ENCODE results near the gene CD300LF. TPM values are rescaled to one million over a fixed set of nuclear protein-coding genes. Genes with fewer than 3 reads are reported as not detected.

CD300LF gene
- total RNA-seq, 1 donor from 2014 or later = 0.55 TPM

DNA sequence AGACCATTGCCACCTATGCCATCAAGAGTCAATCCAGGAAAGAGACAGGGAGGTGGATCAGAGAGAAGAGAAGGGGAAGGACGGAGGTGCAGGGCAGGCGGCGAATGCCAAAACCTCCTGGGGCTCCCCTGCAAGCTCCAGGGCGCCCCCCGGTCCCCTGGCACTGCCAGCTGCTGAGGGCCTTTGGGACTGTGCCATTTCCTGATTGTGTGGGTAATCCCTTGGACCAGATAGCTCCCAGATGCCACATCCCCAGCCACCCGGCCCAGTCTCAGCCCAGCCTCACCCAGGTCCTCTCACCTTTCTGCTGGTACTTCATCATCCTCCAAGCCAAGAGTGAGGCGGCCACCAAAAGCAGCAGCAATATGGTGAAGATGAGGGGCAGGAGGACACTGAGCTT is 14.7 kb downstream of the CD300LF start:
- intact Hi-C loops (cut with micrococcal nuclease) = no loop called here
- TF ChIP-seq, protein P1, sequence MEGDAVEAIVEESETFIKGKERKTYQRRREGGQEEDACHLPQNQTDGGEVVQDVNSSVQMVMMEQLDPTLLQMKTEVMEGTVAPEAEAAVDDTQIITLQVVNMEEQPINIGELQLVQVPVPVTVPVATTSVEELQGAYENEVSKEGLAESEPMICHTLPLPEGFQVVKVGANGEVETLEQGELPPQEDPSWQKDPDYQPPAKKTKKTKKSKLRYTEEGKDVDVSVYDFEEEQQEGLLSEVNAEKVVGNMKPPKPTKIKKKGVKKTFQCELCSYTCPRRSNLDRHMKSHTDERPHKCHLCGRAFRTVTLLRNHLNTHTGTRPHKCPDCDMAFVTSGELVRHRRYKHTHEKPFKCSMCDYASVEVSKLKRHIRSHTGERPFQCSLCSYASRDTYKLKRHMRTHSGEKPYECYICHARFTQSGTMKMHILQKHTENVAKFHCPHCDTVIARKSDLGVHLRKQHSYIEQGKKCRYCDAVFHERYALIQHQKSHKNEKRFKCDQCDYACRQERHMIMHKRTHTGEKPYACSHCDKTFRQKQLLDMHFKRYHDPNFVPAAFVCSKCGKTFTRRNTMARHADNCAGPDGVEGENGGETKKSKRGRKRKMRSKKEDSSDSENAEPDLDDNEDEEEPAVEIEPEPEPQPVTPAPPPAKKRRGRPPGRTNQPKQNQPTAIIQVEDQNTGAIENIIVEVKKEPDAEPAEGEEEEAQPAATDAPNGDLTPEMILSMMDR (IDR thresholded peaks at IDR 0.05; ENCODE audit: borderline replicate concordance) = no peak
- DNase-seq = no peak
- Histone ChIP-seq H3K9me3 (replicated peaks) (no peaks in the 10 kb centered on the region), H3K4me3 (no peak overlapping the region), H3K27ac (replicated peaks) (no peak overlapping the region), H3K27me3 (ENCODE audit: low read depth) (peaks cover 57% of the 10 kb centered on the region), H3K4me1 (no peaks in the 10 kb centered on the region), H3K36me3 (no peaks in the 10 kb centered on the region)

DNA sequence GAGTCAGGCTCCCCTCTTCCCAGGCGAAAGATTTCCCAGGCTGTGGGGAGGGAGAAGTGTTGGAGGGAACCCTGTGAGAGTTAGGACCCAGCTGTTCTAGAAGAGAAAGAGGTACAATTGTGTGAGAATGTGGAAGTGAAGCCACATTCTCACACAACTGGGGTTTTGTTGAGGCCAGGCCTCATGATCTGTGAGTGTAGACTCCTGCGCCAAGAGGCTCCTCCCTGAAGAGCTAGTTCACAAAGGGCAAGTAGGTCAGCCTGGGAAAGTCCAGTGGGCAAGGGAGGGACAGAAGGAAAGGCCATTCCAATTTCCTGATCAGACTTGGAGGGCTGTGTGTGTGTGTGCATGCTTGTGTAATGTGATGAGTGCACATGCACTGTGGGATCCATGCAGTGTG is 15.2 kb downstream of the CD300LF start:
- Histone ChIP-seq H3K27me3 (ENCODE audit: low read depth) (peaks cover 59% of the 10 kb centered on the region), H3K36me3 (no peaks in the 10 kb centered on the region), H3K9me3 (replicated peaks) (no peaks in the 10 kb centered on the region), H3K27ac (replicated peaks) (no peak overlapping the region), H3K4me1 (no peaks in the 10 kb centered on the region), H3K4me3 (no peak overlapping the region)
- intact Hi-C loops (cut with micrococcal nuclease) = no loop called here
- TF ChIP-seq, protein P1 (IDR thresholded peaks at IDR 0.05; ENCODE audit: borderline replicate concordance) = no peak
- DNase-seq = no peak

DNA sequence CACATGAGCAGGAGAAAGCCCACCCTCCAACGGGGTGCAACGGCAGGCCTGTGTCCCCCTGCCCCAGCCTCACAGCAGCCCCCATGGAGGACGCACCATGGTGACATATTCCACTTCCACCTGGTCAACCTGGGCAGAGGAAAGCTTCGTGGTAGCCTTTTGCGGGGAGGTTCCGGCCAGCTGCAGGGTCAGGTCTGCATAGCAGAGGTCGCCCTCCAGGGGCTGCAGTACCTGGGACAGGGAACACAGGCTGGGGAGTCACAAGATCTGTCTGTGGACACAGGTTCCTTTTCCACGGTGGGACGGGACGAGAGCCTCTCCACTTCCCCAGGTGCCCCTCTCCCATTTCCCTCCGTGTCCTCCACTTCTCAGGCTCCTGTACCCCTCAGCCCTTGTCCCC is 17.1 kb downstream of the CD300LF start:
- Histone ChIP-seq H3K27ac (replicated peaks) (no peak overlapping the region), H3K36me3 (no peaks in the 10 kb centered on the region), H3K27me3 (ENCODE audit: low read depth) (peaks cover 53% of the 10 kb centered on the region), H3K9me3 (replicated peaks) (no peaks in the 10 kb centered on the region), H3K4me3 (no peak overlapping the region), H3K4me1 (no peaks in the 10 kb centered on the region)
- intact Hi-C loops (cut with micrococcal nuclease) = no loop called here
- TF ChIP-seq, protein P1 (IDR thresholded peaks at IDR 0.05; ENCODE audit: borderline replicate concordance) = no peak
- DNase-seq = no peak

DNA sequence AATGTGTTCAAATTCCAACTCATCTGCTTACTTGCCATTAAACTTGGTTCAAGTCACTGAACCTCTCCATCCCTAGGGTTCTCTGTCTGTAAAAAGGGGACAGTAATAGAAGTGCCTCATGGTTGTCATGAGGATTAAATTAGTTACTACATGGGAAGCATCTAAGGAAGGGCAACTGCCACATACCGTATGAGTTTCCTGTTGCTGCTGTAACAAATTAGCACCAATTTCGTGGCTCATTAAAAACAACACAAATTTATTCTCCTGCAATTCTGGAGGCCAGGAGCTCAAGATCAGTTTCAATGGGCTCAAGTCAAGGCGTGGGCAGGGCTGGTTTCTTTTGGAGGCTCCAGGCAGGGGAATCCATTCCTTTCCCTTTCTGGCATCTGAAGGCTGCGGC is 18.6 kb downstream of the CD300LF start:
- no peak for DNase-seq
- Histone ChIP-seq H3K27me3 (ENCODE audit: low read depth) (peaks cover 49% of the 10 kb centered on the region), H3K4me3 (no peak overlapping the region), H3K9me3 (replicated peaks) (no peaks in the 10 kb centered on the region), H3K36me3 (no peaks in the 10 kb centered on the region), H3K27ac (replicated peaks) (no peak overlapping the region), H3K4me1 (no peaks in the 10 kb centered on the region)
- TF ChIP-seq, protein P1 (IDR thresholded peaks at IDR 0.05; ENCODE audit: borderline replicate concordance) = no peak
- intact Hi-C loops (cut with micrococcal nuclease) = no loop called here

DNA sequence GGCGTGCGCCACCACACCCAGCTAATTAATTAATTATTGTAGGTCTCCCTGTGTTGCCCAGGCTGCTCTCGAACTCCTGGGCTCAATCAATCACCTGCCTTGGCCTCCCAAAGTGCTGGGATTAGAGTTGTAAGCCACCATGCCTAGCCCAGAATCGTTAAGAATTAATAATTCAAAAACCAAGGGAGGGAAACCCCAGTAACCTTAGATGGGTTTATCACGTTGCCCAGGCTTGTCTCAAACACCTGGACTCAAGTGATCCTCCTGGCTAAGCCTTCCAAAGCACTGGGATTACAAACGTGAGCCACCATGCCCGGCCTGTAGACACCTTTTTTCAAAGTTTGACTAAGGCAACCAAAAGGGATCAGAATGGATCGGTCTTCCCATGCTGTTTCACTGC is 21.6 kb downstream of the CD300LF start:
- DNase-seq = no peak
- TF ChIP-seq, protein P1 (IDR thresholded peaks at IDR 0.05; ENCODE audit: borderline replicate concordance) = no peak
- Histone ChIP-seq H3K4me1 (no peaks in the 10 kb centered on the region), H3K27me3 (ENCODE audit: low read depth) (peaks cover 39% of the 10 kb centered on the region), H3K27ac (replicated peaks) (no peak overlapping the region), H3K9me3 (replicated peaks) (no peaks in the 10 kb centered on the region), H3K36me3 (no peaks in the 10 kb centered on the region), H3K4me3 (no peak overlapping the region)
- intact Hi-C loops (cut with micrococcal nuclease) = no loop called here

DNA sequence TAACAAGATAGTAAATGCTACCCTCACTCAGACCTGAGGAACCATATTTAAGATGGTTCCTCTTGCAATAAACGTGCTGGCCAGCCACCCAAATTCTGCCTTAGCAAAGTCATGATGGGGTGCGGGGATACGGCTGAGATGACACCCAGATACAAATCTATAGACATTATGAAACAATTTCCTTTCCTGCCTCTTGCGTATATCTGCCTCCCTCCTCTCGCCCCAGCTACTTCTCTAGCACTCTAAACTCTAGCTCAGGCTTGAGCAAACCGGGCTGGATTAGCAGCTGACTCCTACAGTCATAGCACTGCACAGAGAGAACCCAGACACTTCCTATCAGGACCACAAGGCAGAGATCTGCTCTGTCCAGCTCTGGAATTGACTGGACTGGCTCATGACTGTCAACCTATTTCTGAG is 22.3 kb downstream of the CD300LF start:
- TF ChIP-seq, protein P1 (IDR thresholded peaks at IDR 0.05; ENCODE audit: borderline replicate concordance) = no peak
- Histone ChIP-seq H3K4me1 (no peaks in the 10 kb centered on the region), H3K4me3 (no peak overlapping the region), H3K9me3 (replicated peaks) (no peaks in the 10 kb centered on the region), H3K36me3 (no peaks in the 10 kb centered on the region), H3K27me3 (ENCODE audit: low read depth) (peaks cover 32% of the 10 kb centered on the region), H3K27ac (replicated peaks) (no peak overlapping the region)
- intact Hi-C loops (cut with micrococcal nuclease) = no loop called here
- DNase-seq = no peak

Measured in left ventricle myocardium inferior (tissue), 1 donor.